C4-2B (cell line): Measurements from ENCODE around the gene SOHLH1.

ENCODE experiments used
- ZFX ChIP-seq: fragments of 450-650 bp; IDR thresholded peaks from 2 replicates; pipeline ENCODE4 v1.6.1; 2017
- TF ChIP-seq, protein P1 (sequence below): fragments of 450-650 bp; conservative IDR thresholded peaks from 2 replicates; pipeline ENCODE4 v1.5.1; 2017; ENCODE audit warnings: mild to moderate bottlenecking

DNA sequence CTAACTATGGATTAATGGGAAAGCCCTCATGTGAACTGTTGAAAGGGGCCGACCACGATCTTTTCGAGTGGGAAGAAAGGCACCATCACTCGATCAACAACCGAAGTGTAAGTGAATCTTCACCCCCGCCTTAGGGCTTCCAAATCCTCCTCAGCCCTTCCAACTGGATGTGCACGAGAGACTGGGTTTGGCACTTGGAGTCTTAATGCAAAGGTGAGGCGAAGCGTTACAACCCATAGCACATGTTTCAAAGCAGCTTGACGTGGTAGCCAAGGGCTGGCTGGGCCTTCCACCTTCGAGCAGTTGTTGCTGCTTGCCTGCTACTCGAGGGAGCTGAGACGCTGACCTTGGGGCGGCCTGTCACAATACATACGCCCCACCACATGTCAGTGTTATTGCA lies 41.9 kb downstream of the SOHLH1 start:
- TF ChIP-seq, protein P1, sequence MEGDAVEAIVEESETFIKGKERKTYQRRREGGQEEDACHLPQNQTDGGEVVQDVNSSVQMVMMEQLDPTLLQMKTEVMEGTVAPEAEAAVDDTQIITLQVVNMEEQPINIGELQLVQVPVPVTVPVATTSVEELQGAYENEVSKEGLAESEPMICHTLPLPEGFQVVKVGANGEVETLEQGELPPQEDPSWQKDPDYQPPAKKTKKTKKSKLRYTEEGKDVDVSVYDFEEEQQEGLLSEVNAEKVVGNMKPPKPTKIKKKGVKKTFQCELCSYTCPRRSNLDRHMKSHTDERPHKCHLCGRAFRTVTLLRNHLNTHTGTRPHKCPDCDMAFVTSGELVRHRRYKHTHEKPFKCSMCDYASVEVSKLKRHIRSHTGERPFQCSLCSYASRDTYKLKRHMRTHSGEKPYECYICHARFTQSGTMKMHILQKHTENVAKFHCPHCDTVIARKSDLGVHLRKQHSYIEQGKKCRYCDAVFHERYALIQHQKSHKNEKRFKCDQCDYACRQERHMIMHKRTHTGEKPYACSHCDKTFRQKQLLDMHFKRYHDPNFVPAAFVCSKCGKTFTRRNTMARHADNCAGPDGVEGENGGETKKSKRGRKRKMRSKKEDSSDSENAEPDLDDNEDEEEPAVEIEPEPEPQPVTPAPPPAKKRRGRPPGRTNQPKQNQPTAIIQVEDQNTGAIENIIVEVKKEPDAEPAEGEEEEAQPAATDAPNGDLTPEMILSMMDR, result no peak
- TF ChIP-seq ZFX, result no peak
